Measurements from ENCODE around the gene MCOLN2.

GRCh38 chr1:84975035-84975434 lies 21.9 kb downstream of the MCOLN2 start:
- TF ChIP-seq, protein P1, sequence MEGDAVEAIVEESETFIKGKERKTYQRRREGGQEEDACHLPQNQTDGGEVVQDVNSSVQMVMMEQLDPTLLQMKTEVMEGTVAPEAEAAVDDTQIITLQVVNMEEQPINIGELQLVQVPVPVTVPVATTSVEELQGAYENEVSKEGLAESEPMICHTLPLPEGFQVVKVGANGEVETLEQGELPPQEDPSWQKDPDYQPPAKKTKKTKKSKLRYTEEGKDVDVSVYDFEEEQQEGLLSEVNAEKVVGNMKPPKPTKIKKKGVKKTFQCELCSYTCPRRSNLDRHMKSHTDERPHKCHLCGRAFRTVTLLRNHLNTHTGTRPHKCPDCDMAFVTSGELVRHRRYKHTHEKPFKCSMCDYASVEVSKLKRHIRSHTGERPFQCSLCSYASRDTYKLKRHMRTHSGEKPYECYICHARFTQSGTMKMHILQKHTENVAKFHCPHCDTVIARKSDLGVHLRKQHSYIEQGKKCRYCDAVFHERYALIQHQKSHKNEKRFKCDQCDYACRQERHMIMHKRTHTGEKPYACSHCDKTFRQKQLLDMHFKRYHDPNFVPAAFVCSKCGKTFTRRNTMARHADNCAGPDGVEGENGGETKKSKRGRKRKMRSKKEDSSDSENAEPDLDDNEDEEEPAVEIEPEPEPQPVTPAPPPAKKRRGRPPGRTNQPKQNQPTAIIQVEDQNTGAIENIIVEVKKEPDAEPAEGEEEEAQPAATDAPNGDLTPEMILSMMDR (IDR thresholded peaks at IDR 0.05): no peak
- TF ChIP-seq POLR2AphosphoS5 (IDR thresholded peaks at IDR 0.05): no peak
- TF ChIP-seq POLR2A (IDR thresholded peaks at IDR 0.05): no peak

Data from prostate gland (tissue), 2 donors.